NCI-H460 (cell line): ENCODE data around the gene SLC26A5. TPM values are rescaled to one million over a fixed set of nuclear protein-coding genes. Genes with fewer than 3 reads are reported as not detected.
A peak's percentile ranks its signal among the peaks of the same experiment; 100 is the strongest.

ENCODE experiments used
- DNase-seq: peaks from one replicate; pipeline ENCODE4 v3.0.0-alpha.2; 2016; ENCODE audit warnings: low read depth; ENCODE audit errors: extremely low read depth
- small RNA-seq, 2 experiments: library from RNA; depleted of rRNA; stranded (forward); fragments of <200 nt; gene quantifications; one replicate each; pipeline ENCODE3, GENCODE V24; 2014
- total RNA-seq: library from RNA; depleted of rRNA; stranded (reverse); fragments of >200 nt; shearing (Covaris generic); gene quantifications from 2 replicates; pipeline ENCODE4 v1.2.3, GENCODE V29; 2014; rRNA removed

Gene SLC26A5
- total RNA-seq, 1 experiment from 2014 or later = not detected

DNA sequence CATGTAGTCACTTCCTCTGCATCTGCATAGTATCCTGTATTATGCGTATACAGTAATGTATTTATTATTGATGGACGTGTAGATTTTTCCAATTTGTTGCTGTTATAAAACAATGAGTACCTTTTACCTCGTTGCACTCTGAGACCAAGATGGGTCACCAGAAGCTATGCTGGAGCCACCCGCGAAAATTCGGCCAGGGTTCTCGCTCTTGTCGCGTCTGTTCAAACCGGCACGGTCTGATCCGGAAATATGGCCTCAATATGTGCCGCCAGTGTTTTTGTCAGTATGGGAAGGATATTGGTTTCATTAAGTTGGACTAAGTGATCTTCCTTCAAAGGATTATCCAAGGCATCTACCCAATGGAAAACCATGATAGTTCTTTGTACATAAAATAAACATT, 97.6 kb downstream of the SLC26A5 start:
- DNase-seq = no peak

DNA sequence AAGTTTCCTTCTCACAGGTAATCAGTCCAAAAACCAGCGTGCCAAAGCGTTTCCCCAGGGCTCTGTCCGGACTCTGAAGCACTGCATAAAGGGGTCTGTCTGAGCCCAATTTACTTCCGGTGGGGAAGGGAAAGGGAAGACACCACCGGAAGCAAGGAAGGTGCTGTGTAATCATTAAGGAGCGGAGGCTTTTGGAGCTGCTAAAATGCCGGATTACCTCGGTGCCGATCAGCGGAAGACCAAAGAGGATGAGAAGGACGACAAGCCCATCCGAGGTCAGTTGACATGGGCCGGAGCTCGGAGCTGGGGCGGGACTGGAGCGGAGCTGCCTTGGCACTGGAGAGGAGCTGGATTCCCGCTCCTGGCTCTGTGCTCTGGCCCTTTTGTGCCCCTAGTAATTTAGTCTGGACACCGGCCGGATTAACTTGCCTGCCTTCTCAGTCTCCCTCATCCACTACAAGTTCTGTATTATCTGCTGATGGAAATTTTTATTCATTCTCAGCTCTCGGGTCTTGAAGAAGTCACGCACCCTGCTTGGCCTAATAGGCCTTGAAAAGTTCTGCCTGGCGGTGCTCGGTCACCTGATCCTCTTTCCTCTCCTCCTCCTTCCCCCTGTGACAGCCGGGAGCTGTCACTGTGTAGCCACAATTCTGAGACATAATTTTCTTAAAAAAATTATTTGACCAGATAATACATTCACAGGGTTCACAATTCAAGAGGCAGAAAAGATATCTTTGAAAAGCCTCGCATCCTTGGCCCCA, 98.3 kb downstream of the SLC26A5 start, which contains the start of gene PSMC2:
Gene PSMC2, plus strand, starts transcription at position 137 of the 761 bp plus-strand sequence. Its CDS starts 69 bp downstream, at position 206.
- peak; percentile 86 for DNase-seq

DNA sequence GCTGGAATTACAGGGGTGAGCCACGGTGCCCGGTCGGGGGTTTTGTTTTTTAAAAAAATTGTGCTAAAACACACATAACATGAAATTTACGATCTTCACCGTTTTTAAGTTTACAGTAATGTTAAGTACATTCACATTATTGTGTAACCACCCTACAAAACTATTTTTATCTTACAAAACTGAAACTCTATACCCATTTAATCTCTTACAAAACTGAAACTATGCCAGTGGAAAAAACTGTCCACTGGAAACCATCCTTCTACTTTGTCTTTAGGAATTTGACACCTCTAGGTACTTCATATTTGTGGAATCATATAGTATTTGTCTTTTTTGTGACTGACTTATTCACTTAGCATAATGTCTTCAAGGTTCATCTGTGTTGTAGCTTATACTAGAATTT, 99.6 kb downstream of the SLC26A5 start:
- DNase-seq = no peak

DNA sequence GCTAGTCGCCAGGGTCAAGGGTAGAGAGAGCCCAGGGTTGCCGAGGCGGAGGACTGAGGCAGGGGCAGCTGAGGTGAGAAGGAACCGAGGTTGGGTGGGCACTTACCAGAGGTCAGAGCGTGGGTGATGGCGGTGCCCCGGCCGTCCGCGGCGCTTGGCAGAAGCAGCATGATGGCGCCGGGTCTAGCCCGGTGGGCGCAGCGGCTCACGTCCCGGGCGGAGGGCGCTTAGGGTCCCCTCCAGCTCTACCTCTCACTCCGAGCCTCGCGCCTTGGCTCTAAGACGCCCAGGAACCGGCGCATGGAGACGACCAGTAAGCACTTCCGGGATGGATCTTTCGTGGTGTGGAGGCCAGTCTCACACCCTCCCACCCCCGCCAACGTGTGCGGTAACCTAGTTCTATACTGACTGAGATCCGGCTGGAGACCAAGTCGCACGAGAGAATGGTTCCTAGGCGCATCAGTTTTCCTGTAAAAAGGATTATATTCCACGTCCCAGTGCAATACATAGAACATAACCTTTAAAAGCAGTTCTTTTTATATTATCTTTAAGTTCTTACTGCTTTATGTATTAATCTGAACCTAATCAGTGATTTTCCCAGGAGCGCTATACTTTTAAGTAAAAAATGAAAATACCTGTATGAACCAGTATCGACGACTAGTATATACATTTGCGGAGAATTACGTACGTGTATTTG, 101.4 kb downstream of the SLC26A5 start, which contains the start of gene DNAJC2:
Gene DNAJC2, minus strand, starts transcription at position 315 of the 697 bp plus-strand sequence. Its CDS starts 145 bp downstream, at position 170.
- DNase-seq = peak; percentile 92

DNA sequence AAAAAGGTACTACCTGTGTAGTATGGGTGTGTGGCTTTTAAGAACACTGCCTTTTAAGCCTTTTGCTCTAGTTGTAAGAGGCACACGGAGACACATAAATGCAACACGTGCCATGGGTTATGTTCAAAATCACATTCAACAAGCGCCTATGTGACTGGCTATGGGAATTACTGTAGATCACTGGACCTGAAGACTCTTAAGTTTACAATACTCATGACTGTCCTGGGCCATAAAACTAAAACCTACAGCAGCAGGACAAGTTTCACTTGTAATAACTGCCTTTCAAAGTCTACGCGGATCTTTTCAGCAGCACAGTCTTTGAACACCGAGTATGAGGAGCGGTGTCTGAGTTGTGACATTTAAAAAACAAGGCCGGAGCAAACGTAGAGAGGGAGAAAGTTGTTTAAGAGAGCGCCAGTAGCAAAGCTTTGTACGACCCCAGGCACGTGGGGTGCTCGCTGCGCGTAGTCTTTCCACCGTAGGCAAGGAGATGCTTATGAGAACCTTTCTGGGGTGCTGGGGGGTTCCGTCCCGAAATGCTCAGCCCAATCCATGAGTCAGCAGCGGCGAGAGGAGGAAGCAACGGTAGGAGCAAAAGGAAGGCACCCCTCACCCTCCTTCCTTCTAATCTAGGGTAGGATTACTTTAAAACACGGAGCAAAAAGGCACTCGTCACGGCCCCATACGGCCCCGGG, 102.1 kb downstream of the SLC26A5 start:
- no peak for DNase-seq

DNA sequence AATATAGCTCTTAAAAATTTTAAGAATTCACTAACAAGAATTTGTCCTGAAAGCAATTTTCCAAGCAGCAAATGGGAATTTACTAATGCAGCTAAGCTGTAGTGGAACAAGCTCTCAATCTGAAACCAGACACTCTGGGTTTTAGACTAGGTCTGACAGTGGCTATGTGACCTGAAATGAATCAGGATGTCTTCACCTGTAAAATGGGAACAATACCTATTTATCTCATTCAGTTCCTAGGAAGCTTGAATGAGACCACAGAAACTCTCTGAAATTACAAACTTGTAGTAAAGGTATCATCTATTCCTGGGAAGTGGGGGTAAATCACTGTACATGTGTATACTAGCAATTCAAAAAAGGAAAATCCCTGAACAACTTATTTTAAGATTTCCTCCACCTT, 102.7 kb downstream of the SLC26A5 start:
- no peak for DNase-seq

DNA sequence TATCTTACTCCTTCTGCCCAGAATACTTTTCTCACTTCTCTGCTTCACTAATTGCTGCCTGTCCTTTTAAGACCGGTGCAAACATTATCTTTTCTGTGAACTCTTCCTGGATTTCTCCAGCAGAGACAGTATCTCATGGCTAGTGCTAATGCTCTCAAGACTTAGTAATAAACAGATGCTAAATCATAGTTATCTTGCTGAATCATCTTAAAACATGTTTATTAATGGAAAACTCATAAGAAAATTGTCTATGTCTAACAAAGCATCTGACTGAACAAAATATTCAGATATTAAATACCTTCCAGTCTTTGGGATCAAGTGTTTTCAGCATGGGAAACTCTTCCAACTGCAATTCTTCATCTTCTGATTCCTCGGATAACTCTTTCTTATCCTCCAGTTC, 104.5 kb downstream of the SLC26A5 start:
- DNase-seq = no peak

DNA sequence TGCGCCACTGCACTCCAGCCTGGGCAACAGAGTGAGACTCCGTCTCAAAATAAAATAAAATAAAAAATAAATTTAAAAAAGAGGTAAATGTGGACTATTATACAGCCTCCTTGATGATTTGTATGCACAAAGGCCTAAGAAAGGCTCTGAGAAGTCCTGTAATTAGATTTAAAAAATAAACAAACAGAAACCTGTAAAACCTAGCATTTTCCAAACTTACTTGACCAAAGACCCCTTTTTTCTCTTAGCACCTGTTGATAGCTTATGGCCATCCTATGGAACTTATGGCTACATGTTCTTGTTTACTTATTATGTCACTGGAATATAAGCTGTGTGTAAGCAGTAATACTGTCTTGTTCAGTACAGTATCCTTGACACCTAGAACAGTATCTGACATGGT, 107.1 kb downstream of the SLC26A5 start:
- DNase-seq = no peak

DNA sequence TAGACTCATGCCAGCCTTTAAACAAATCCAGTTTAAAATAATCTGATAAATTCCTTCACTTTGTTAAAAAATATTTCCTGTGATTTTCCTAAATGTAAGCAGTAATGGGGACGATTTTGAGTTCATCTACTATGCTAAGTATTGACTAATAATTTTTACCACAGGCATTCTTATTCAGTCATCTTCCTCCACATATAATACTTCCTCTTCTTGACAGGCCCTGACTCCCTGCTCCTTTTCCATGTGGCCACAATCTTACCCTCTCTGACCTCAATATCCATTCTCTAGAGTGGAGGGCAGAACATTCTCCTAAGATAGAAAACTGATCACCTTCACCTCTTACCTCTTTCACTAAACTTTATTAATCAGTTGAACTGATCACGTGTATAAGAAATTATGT, 109.2 kb downstream of the SLC26A5 start:
- no peak for DNase-seq

DNA sequence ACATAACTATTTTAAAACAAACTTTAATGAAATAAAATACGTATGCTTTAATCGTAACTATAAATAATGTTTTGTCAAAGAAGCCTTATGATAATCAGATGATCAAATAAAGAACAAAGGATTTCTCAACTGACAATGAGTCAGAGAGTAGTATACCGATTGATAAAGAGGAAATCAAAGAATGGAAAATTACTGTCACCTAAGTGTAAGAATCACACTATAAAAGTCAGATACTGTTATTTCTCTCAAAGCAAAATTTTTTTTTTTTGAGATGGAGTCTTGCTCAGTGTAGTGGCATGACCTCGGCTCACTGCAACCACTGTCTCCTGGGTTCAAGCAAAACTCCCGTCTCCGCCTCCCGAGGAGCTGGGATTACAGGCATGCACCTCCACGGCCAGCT, 120.3 kb downstream of the SLC26A5 start:
- DNase-seq = no peak

Small RNA genes within 50 kb of the gene (small RNA-seq; reads per million reads assigned to genes)
- gene RF00019 = 0 reads per million in 2 experiments
- gene RPS29P16 = 0.02 to 0.35 reads per million in 2 experiments

Other genes with a start within 250 kb of the SLC26A5 start
- 85.4 and 105 TPM in 2 replicates for gene PMPCB, start 148.8 kb downstream of the SLC26A5 start, total RNA-seq
- 29.4 and 39.1 TPM in 2 replicates for gene DNAJC2, start 101.4 kb downstream of the SLC26A5 start, total RNA-seq
- 190 and 244 TPM in 2 replicates for gene PSMC2, start 98.6 kb downstream of the SLC26A5 start, total RNA-seq